ENCODE data around the gene PNMA8A. TPM values are rescaled to one million over a fixed set of nuclear protein-coding genes. Genes with fewer than 3 reads are reported as not detected.

Gene PNMA8A
- total and polyA plus RNA-seq, 2 of the 8 experiments (the other 6 are each of a cell fraction or from before 2014, with no cell fraction given): 10.0 to 22.8 TPM

- Histone ChIP-seq H2BK5ac (ENCODE audit: low read depth, low read length) (no peak overlapping the region), H4K8ac (ENCODE audit: extremely low read depth, insufficient read depth, low read length) (peak overlapping the region; percentile 22; the same call in 1 of the 2 replicates), H3K79me2 (ENCODE audit: control insufficient read depth in 1 of 2, insufficient read depth in 2 of 2, low read length in 2 of 2) (peaks cover 0 to 9% of the 10 kb centered on the region in 2 experiments; a peak in 1 of 4 replicates), H3K27ac (ENCODE audit: low read depth, low read length) (no peak overlapping the region), H3K4ac (replicated peaks; ENCODE audit: insufficient read length, low read depth, low read length) (no peak overlapping the region), H3K9ac (replicated peaks in 1 of 4; ENCODE audit: extremely low read depth in 1 of 4, low read depth in 3 of 4, low read length in 3 of 4) (no peak overlapping the region), H3K36me3 (ENCODE audit: control insufficient read depth in 2 of 4, insufficient read depth in 4 of 4, low read length in 3 of 4) (no peaks in the 10 kb centered on the region; a peak in 1 of 8 replicates), H3K23me2 (ENCODE audit: low read depth, low read length) (peaks cover 9% of the 10 kb centered on the region), H2BK12ac (ENCODE audit: low read depth, low read length) (no peak overlapping the region), H3K4me3 (ENCODE audit: extremely low read depth in 1 of 4, insufficient read depth in 2 of 4, low read depth in 3 of 4, low read length in 4 of 4) (no peak overlapping the region), H3K4me2 (ENCODE audit: insufficient read depth in 1 of 2, low read depth in 2 of 2, low read length in 2 of 2) (no peak overlapping the region), H2BK20ac (ENCODE audit: low read length) (no peak overlapping the region), H2AK5ac (ENCODE audit: low read depth, low read length) (no peak overlapping the region), H3K9me3 (ENCODE audit: insufficient read depth in 2 of 2, low read depth in 1 of 2, low read length in 1 of 2) (no peaks in the 10 kb centered on the region), H3K18ac (ENCODE audit: extremely low read depth, low read length) (no peak overlapping the region), H2BK120ac (replicated peaks; ENCODE audit: low read depth, low read length) (no peak overlapping the region), H4K5ac (ENCODE audit: insufficient read length, low read depth, low read length) (no peak overlapping the region), H3K27me3 (replicated peaks in 1 of 4; ENCODE audit: control insufficient read depth in 3 of 4, extremely low read depth in 1 of 4, insufficient read depth in 3 of 4, low read length in 3 of 4) (peaks cover 0 to 7% (median 0%) of the 10 kb centered on the region in 4 experiments; a peak in 3 of 7 replicates), H2AFZ (ENCODE audit: low read length) (no peak overlapping the region), H4K91ac (replicated peaks; ENCODE audit: insufficient read length, low read length) (no peak overlapping the region), H3K14ac (ENCODE audit: insufficient read length) (no peak overlapping the region), H3K56ac (replicated peaks; ENCODE audit: insufficient read length, low read depth, low read length) (no peak overlapping the region), H3K4me1 (replicated peaks in 1 of 4; ENCODE audit: control insufficient read depth in 3 of 4, insufficient read depth in 4 of 4, low read length in 3 of 4) (peaks cover 0 to 12% (median 7%) of the 10 kb centered on the region in 4 experiments; a peak in 6 of 7 replicates), H3K23ac (ENCODE audit: insufficient read length) (no peak overlapping the region), H2BK15ac (ENCODE audit: low read length) (no peak overlapping the region), H4K20me1 (replicated peaks in 1 of 2; ENCODE audit: control insufficient read depth in 1 of 2, insufficient read depth in 2 of 2, low read length in 2 of 2) (no peaks in the 10 kb centered on the region), H3K79me1 (ENCODE audit: low read depth, low read length) (no peaks in the 10 kb centered on the region; the same call in 1 of the 2 replicates)
- TF ChIP-seq ASH2L (IDR thresholded peaks at IDR 0.05; ENCODE audit: low read length): no peak
- TF ChIP-seq SRF (IDR thresholded peaks at IDR 0.05; ENCODE audit: low read depth, low read length): no peak
- TF ChIP-seq RFX5 (IDR thresholded peaks at IDR 0.05; ENCODE audit: borderline replicate concordance, low read depth, low read length): no peak
- TF ChIP-seq BRCA1 (IDR thresholded peaks at IDR 0.05; ENCODE audit: low read depth, low read length): no peak
- TF ChIP-seq BACH1 (IDR thresholded peaks at IDR 0.05; ENCODE audit: low read length): no peak
- no peak for TF ChIP-seq POU5F1 (IDR thresholded peaks at IDR 0.05; ENCODE audit: low read depth, low read length)
- no peak for TF ChIP-seq RNF2 (IDR thresholded peaks at IDR 0.05; ENCODE audit: borderline replicate concordance, low read depth, low read length, missing control alignments, poor library complexity, severe bottlenecking)
- no peak for TF ChIP-seq SIX5 (IDR thresholded peaks at IDR 0.05; ENCODE audit: low read depth, low read length)
- no peak for TF ChIP-seq CBX8 (IDR thresholded peaks at IDR 0.05; ENCODE audit: borderline replicate concordance, low read depth, low read length)
- TF ChIP-seq CHD2 (IDR thresholded peaks at IDR 0.05; ENCODE audit: low read length): no peak
- TF ChIP-seq ATF3 (IDR thresholded peaks at IDR 0.05; ENCODE audit: insufficient read depth, low read depth, low read length): no peak
- TF ChIP-seq MAFK (IDR thresholded peaks at IDR 0.05; ENCODE audit: low read depth, low read length): no peak
- no peak for TF ChIP-seq KDM5A (IDR thresholded peaks at IDR 0.05; ENCODE audit: low read length)
- no peak for TF ChIP-seq RXRA (IDR thresholded peaks at IDR 0.05; ENCODE audit: insufficient read depth, low read depth, low read length)
- ChIA-PET CTCF (ENCODE audit: partially characterized antibody) (interaction anchor here (0.7 to 2.6 kb wide), 9 partner anchors 10 to 194 kb away, joined by 3 to 16 read pairs (median 4); no protein-coding TSS in a partner anchor), POLR2A (ENCODE audit: partially characterized antibody) (interaction anchor here (0.9 to 2.1 kb wide), 2 partner anchors 10 to 106 kb away, joined by 3 to 9 read pairs; no protein-coding TSS in a partner anchor)
- WGBS, 2 experiments (ENCODE audit: extremely low coverage in 1 of 2, insufficient coverage in 1 of 2, insufficient read length in 1 of 2, insufficient replicate concordance in 2 of 2, low coverage in 1 of 2, low lambda C conversion rate in 2 of 2, missing lambda C conversion rate in 1 of 2): 88% methylated on average over 8 of the region's 8 CpGs; no CpG with 5 or more reads in 1 of the 2 experiments
- no peak for DNase-seq (ENCODE audit: low read depth in 1 of 2, low spot score in 2 of 2)
- FAIRE-seq: no peak
These were observed 2.8 kb upstream of the PNMA8A start for GRCh38 chr19:46474211-46474610.

Measured in H1 (cell line).